IPS-20b (cell line): ENCODE results near the gene GNAZ.
"Not testable (repeated sequence)": the region's sequence is repeated elsewhere in the genome, so short reads cannot be mapped to it uniquely, and the experiment has no call there.

Experiments used
- H3K27ac ChIP-seq: one replicate; pipeline ENCODE4 v1.5.1; 2013; ENCODE audit warnings: low read length
- H3K27me3 ChIP-seq: 2 replicates; pipeline ENCODE4 v1.6.1; 2013; ENCODE audit warnings: mild to moderate bottlenecking, low read length, inconsistent platforms; ENCODE audit not compliant: insufficient read depth
- H3K36me3 ChIP-seq: 2 replicates; pipeline ENCODE4 v1.6.1; 2013; ENCODE audit warnings: low read depth, mild to moderate bottlenecking, inconsistent platforms, low read length, moderate library complexity; ENCODE audit not compliant: insufficient read depth
- H3K4me1 ChIP-seq: 2 replicates; pipeline ENCODE4 v1.6.1; 2013; ENCODE audit warnings: mild to moderate bottlenecking, control low read depth, inconsistent platforms, low read length, moderate library complexity; ENCODE audit not compliant: insufficient read depth
- H3K4me3 ChIP-seq: 2 replicates; pipeline ENCODE4 v1.5.1; 2013; ENCODE audit warnings: mild to moderate bottlenecking, low read length, inconsistent platforms
- H3K9ac ChIP-seq: 2 replicates; pipeline ENCODE4 v1.6.1; 2013; ENCODE audit warnings: low read depth, mild to moderate bottlenecking, inconsistent platforms, low read length, moderate library complexity
- H3K9me3 ChIP-seq: 2 replicates; pipeline ENCODE4 v1.6.1; 2013; ENCODE audit warnings: mild to moderate bottlenecking, low read depth, low read length, inconsistent platforms; ENCODE audit not compliant: insufficient read depth

The GNAZ gene

DNA sequence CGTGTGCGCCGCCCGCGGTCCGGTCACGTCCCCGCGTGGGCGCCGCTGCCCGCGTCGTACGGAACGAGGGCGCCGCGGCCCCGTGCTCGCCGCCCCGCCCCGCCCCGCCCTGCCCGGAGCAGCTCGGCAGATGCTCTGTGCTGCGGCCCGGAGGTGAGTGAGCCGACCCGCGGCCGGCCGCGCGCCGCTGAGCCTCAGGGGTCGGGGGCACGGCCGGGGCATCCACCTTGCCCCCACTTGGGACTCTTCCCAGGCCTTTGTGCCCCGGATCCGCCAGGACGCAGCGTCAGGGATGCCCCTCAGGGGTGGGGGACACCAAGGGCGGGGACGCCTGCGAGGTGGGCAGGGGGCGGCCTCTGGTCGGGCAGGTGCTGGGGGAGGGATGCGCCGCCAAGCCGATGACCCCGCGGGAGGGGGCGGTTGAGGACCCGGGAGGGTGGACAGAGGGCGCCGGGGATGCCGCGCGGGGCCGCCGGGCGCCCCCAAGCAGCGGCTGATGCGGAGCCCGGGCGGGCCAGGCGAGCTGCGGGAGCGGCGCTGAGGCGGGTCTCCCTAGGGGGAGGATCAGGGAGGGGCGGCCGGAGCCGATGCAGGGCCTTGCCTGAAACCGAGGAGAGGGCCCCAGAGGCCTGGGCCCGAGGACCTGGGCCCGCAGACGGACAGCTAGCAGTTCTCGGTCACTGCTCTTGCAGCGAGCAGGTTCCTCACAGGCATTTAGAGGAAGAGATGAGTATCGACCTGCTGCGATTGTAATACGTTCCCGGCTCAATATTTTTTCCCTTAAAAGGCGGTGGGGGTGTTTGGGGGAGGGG lies at the start of gene GNAZ:
Gene GNAZ, plus strand, starts transcription at position 102 of the 812 bp plus-strand sequence. CDS start 25,177 bp downstream, outside the sequence.
- Histone ChIP-seq H3K4me3 (peak within 1 kb of the TSS; percentile 90), H3K36me3 (no peaks in the 10 kb centered on the region), H3K4me1 (peaks cover 3% of the 10 kb centered on the region; the same call in 1 of the 2 replicates), H3K9me3 (no peaks in the 10 kb centered on the region), H3K27ac (no peak within 1 kb of the TSS), H3K9ac (peak within 1 kb of the TSS; percentile 64; the same call in 1 of the 2 replicates), H3K27me3 (peaks cover 46% of the 10 kb centered on the region)

DNA sequence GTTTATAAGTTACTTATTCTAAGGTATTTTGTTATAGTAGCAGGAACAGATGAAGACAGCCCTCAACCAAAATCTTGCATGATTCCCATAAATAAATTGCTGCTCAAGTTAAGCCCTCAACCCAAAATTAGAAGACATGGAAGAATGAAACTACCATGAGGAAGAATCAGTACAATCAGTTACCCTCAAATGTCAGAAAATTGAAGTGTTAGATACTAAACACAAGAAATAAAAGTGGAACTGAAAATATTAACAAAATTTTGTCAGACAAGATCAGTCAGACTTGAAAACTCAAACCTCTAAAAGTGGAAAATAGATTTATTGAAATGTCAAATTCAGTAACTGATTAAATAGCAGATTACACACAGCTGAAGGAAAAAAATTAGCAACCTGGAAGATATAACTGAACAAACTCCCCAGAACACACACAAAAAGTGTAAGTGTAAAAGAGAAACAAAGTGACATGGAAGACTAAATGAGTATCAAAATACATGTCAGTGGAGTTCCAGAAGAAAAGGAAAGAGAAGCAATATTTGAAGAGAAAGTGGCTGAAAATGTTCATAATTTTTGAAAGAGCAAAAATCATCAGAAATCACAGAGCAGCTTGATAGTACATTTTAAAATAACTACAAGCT lies 49.5 kb upstream of the GNAZ start:
- Histone ChIP-seq H3K4me3 (no peak overlapping the region), H3K27me3 (peaks cover 8% of the 10 kb centered on the region; the same call in 1 of the 2 replicates), H3K9ac (no peak overlapping the region), H3K36me3 (no peaks in the 10 kb centered on the region), H3K27ac (no peak overlapping the region), H3K4me1 (no peaks in the 10 kb centered on the region; the same call in 1 of the 2 replicates), H3K9me3 (no peaks in the 10 kb centered on the region)

DNA sequence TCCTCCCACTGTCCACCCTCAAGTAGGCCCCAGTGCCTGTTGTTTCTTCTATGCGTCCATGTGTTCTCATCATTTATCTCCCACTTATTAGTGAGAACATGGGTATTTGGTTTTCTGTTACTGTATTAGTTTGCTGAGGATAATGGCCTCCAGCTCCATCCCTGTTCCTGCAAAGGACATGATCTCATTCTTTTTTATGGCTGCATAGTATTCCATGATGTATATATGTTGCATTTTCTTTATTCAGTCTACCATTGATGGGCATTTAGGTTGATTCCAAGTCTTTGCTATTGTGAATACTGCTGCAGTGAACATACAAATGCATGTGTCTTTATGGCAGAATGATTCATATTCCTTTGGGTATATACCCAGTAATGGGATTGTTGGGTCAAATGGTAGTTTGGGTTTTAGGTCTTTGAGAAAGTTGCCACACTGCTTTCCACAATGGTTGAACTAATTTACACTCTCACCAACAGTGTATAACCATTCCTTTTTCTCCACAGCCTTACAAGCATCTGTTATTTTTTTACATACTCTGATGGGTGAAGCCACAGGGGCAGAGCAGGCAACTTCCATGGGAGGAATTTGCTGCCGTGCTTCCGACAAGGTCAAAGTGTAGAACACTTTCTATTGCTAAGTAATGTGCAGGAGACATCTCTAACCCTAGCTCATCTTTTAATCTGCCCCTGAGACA lies 48.5 kb upstream of the GNAZ start:
- not testable (repeated sequence) for H3K27ac ChIP-seq, H3K9ac ChIP-seq, H3K36me3 ChIP-seq, H3K4me3 ChIP-seq, H3K4me1 ChIP-seq, H3K9me3 ChIP-seq, H3K27me3 ChIP-seq

DNA sequence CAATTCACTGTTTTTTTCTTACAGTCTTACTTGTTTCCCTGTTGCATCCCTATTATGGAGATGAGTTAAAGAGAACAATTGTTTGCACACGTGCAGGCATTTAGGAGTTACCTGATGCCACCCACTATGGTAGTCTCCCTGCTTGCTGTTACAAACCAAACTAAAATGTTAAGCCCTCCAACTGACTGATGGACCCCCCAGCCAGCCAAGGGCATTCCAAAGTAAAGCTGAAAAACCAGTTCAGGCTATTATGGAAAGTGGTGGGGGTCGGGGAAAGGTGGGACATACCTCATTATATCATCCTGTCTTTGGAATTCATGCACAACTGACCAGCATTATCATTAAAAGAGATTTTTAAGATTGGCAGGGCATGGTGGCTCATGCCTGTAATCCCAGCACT lies 47.0 kb upstream of the GNAZ start:
- Histone ChIP-seq H3K27ac (no peak overlapping the region), H3K4me3 (no peak overlapping the region), H3K4me1 (no peaks in the 10 kb centered on the region; the same call in 1 of the 2 replicates), H3K9me3 (no peaks in the 10 kb centered on the region), H3K27me3 (peaks cover 2% of the 10 kb centered on the region; the same call in 1 of the 2 replicates), H3K36me3 (no peaks in the 10 kb centered on the region), H3K9ac (no peak overlapping the region)

DNA sequence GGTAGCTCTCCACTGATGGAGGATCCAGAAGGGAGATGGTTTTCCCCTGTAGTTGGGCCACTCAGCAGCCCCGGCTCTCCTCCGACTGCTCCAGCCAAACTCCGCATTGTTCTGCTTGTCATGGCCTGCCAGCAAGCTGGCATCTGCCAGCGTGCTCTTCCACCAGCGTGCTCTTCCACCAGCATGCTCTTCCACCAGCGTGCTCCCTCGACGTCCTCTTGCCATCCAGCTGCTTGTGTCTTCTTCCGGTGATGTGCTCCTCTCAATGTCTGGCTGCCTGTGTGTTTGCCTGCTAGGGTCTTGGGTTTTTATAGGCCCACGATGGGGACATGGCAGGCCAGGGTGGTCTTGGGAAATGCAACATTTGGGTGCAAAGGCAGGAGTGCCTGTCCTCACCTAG lies 43.5 kb upstream of the GNAZ start:
- H3K36me3 ChIP-seq: no peaks in the 10 kb centered on the region
- H3K9me3 ChIP-seq: no peaks in the 10 kb centered on the region
- no peaks in the 10 kb centered on the region for H3K27me3 ChIP-seq
- peaks cover 7% of the 10 kb centered on the region; the same call in 1 of the 2 replicates for H3K4me1 ChIP-seq
- no peak overlapping the region for H3K4me3 ChIP-seq
- H3K9ac ChIP-seq: no peak overlapping the region
- no peak overlapping the region for H3K27ac ChIP-seq

DNA sequence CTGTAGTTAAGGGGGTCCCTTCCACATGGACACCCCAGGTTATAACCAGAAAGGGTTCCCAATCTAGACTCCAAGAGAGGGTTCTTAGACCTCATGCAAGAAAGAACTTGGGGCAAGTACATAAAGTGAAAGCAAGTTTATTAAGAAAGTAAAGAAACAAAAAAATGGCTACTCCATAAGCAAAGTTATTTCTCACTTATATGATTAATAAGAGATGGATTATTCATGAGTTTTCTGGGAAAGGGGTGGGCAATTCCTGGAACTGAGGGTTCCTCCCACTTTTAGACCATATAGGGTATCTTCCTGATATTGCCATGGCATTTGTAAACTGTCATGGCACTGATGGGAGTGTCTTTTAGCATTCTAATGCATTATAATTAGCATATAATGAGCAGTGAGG lies 42.5 kb upstream of the GNAZ start:
- not testable (repeated sequence) for H3K27me3 ChIP-seq, H3K36me3 ChIP-seq, H3K4me1 ChIP-seq, H3K27ac ChIP-seq, H3K4me3 ChIP-seq, H3K9me3 ChIP-seq, H3K9ac ChIP-seq

DNA sequence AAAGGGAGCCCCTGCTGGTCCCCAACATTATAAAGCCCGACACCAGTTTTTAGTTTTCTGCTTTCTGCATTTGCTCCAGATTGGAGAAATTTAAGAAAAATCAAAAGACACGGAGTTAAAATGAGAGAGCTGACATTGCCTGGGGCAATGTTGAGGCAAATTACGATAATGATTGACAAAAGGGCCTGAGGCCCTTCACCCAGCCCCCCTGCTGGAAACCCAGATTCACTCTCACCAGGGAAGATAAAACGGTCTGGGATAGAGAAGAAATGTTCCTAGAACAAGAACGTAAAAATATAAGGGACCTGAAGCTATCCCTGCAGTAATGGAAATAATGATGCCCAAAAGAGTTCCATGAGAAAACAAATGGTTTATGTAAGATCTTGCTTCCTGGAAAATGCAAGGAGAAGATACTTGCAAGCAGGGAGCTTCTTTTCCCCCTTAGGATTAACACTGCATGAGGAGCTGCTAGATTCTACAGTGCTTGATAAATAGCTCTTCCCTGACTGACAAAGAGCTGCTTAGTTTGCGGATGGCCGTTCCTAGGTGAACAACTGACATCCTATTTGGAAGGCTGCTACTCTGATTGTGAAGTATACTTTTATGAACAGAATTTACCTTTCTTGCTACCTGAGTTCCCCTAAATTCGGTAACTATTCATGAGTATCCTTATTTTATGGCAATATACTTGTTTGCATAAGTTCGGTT lies 40.6 kb upstream of the GNAZ start:
- no peak overlapping the region for H3K9ac ChIP-seq

DNA sequence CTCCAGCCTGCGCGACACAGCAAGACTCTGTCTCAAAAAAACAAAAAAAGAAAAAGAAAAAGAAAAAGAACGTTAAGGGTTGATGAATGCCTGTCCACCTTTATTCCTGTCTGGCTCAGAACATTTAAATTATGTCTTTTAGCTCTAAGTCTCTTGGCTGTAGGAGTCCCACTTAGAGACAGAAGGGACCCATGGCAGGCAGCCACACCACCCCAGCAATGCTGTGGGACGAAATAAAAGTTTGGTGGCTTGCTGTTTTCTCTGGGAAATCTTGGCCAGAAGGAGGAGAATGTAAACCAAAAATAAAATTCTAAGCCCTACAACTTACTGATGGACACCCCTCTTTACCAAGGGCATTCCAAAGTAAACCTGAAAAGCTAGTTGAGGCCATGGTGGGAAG lies 38.9 kb upstream of the GNAZ start:
- peaks cover 4% of the 10 kb centered on the region; the same call in 1 of the 2 replicates for H3K27me3 ChIP-seq
- no peak overlapping the region for H3K27ac ChIP-seq
- H3K9me3 ChIP-seq: no peaks in the 10 kb centered on the region
- H3K4me1 ChIP-seq: peaks cover 14% of the 10 kb centered on the region; the same call in 1 of the 2 replicates
- no peaks in the 10 kb centered on the region for H3K36me3 ChIP-seq
- H3K9ac ChIP-seq: no peak overlapping the region
- no peak overlapping the region for H3K4me3 ChIP-seq

More for the DNA sequence above, 40.6 kb upstream of the GNAZ start:
- Histone ChIP-seq H3K9me3 (no peaks in the 10 kb centered on the region), H3K36me3 (no peaks in the 10 kb centered on the region), H3K4me3 (0 out of 2 replicates have a peak overlapping the region, but pooled peaks have one; percentile 5), H3K27me3 (no peaks in the 10 kb centered on the region), H3K27ac (no peak overlapping the region), H3K4me1 (peaks cover 9% of the 10 kb centered on the region; the same call in 1 of the 2 replicates)

DNA sequence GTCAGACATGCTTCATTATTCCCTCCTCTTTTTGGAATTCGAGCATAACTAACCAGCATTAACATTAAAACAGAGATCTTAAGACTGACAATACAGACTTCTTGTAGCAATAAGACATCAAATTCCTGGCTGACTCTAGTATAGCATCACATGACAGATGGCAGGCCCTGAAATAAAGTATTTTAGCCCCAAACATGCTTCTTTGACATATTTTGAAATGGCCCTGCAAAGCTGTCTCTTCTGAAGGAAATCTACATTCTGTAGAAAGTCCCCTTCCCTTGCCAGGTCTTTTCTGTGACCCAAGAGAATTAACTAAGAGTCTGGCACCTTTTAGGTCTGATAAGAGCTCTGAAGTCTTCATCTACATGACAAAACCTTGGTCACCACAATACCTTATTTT lies 38.5 kb upstream of the GNAZ start:
- no peaks in the 10 kb centered on the region for H3K9me3 ChIP-seq
- no peak overlapping the region for H3K9ac ChIP-seq
- H3K27me3 ChIP-seq: peaks cover 8% of the 10 kb centered on the region; the same call in 1 of the 2 replicates
- H3K4me3 ChIP-seq: no peak overlapping the region
- no peak overlapping the region for H3K27ac ChIP-seq
- no peaks in the 10 kb centered on the region for H3K36me3 ChIP-seq
- peaks cover 14% of the 10 kb centered on the region; the same call in 1 of the 2 replicates for H3K4me1 ChIP-seq

DNA sequence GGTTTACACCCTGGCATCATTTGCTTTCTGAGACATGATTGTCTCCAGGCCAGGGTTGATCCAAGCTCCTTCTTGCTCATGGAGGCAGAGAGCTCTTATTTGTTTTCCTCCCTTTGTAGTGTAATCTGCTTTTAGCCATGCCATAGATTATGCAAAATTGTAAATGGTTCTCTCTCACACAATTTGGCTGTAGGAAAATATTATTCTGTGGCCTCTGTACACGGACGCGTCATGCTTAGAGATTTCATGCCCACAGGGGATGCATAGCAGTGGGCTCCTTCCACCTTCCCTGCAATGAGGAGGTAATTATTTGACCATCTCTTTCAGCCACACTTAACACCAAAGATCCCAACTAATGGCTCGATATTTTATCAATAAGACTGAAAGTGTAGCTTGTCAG lies 37.7 kb upstream of the GNAZ start:
- peaks cover 9% of the 10 kb centered on the region; the same call in 1 of the 2 replicates for H3K27me3 ChIP-seq
- H3K4me1 ChIP-seq: peaks cover 14% of the 10 kb centered on the region; the same call in 1 of the 2 replicates
- H3K9ac ChIP-seq: no peak overlapping the region
- H3K36me3 ChIP-seq: no peaks in the 10 kb centered on the region
- H3K27ac ChIP-seq: no peak overlapping the region
- no peak overlapping the region for H3K4me3 ChIP-seq
- no peaks in the 10 kb centered on the region for H3K9me3 ChIP-seq
